HS-27A (cell line): ENCODE measurements around the gene XIAP.
"Not testable (repeated sequence)": the region's sequence is repeated elsewhere in the genome, so short reads cannot be mapped to it uniquely, and the experiment has no call there.

Experiments
- DNase-seq: peaks from one replicate; pipeline ENCODE4 v3.0.0-alpha.2; 2012; ENCODE audit warnings: low read depth, missing footprints

Gene XIAP

GRCh38 chrX:123859846-123860838 lies at the start of gene XIAP:
XIAP (plus strand) TSS chrX:123860053; CDS start chrX:123885663, 25,610 bp downstream.
- peak; percentile 64 for DNase-seq

- DNase-seq, result no peak
Observed at GRCh38 chrX:123814343-123814742, 45.5 kb upstream of the XIAP start.

GRCh38 chrX:123814934-123815394 lies 44.9 kb upstream of the XIAP start:
- not testable (repeated sequence) for DNase-seq

- DNase-seq, result no peak
Observed at GRCh38 chrX:123817288-123817894, 42.5 kb upstream of the XIAP start.

- DNase-seq, result no peak
Observed at GRCh38 chrX:123818243-123818642, 41.6 kb upstream of the XIAP start.

GRCh38 chrX:123822965-123823364 lies 36.9 kb upstream of the XIAP start:
- DNase-seq, result no peak

GRCh38 chrX:123830309-123830708 lies 29.5 kb upstream of the XIAP start:
- no peak for DNase-seq

- DNase-seq, result no peak
Observed at GRCh38 chrX:123833387-123833786, 26.5 kb upstream of the XIAP start.

- no peak for DNase-seq
Observed at GRCh38 chrX:123834116-123834515, 25.7 kb upstream of the XIAP start.

GRCh38 chrX:123835661-123836371 lies 24.0 kb upstream of the XIAP start:
- no peak for DNase-seq

GRCh38 chrX:123845129-123845528 lies 14.7 kb upstream of the XIAP start:
- DNase-seq, result not testable (repeated sequence)

- no peak for DNase-seq
Observed at GRCh38 chrX:123846577-123847038, 13.2 kb upstream of the XIAP start.

GRCh38 chrX:123847056-123847455 lies 12.8 kb upstream of the XIAP start:
- DNase-seq, result no peak

GRCh38 chrX:123849096-123849495 lies 10.8 kb upstream of the XIAP start:
- no peak for DNase-seq

- DNase-seq, result not testable (repeated sequence)
Observed at GRCh38 chrX:123849906-123850305, 9.9 kb upstream of the XIAP start.

- DNase-seq, result no peak
Observed at GRCh38 chrX:123851079-123851478, 8.8 kb upstream of the XIAP start.

GRCh38 chrX:123854329-123854728 lies 5.5 kb upstream of the XIAP start:
- DNase-seq, result no peak

GRCh38 chrX:123859409-123859845 lies 426 bp upstream of the XIAP start:
- peak; percentile 17 for DNase-seq

- no peak for DNase-seq
Observed at GRCh38 chrX:123860983-123861382, 1.1 kb downstream of the XIAP start.

- DNase-seq, result no peak
Observed at GRCh38 chrX:123869488-123869887, 9.6 kb downstream of the XIAP start.

GRCh38 chrX:123871309-123871708 lies 11.5 kb downstream of the XIAP start:
- no peak for DNase-seq

GRCh38 chrX:123873956-123874355 lies 14.1 kb downstream of the XIAP start:
- no peak for DNase-seq
